Measurements from ENCODE around the gene SFSWAP. TPM values are rescaled to one million over a fixed set of nuclear protein-coding genes. Genes with fewer than 3 reads are reported as not detected.

Gene SFSWAP
- total RNA-seq, 1 experiment from 2014 or later = 48.1 TPM

DNA sequence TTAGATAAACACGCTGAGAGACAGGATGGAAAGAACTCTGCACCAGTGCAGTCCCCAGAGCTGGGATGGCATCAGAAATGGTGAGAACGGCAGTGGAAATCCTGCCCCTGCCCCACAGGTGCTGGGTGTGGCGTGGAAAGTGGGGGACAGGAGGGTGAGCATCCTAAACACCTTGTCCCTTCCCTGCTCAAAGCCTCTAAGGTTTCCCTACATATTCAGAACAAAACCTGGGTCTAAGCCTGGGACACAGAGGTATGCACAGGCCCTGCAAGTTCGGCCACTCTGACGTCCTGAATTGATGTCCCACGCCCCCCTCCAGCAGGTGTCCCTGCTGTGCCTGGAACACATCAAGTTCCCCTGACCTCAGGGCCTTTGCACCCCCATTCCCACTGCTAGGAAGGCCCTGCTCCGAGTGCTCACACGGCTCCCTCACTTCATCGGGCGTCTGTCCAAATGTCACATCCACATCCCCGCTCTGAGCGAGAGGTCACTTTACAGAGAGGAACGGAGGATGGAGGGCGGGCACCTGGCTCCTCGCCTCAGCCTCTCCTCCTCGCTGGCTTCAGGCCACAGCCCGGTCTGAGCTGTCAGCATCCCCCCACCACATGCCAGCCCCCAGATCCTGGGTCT lies 38.5 kb upstream of the SFSWAP start:
- Histone ChIP-seq H3K4me2 (ENCODE audit: insufficient read depth, insufficient read length, low read length) (no peak overlapping the region), H3K9ac (ENCODE audit: extremely low read depth, insufficient read length, low read length) (no peak overlapping the region), H3K27me3 (ENCODE audit: insufficient read depth, low read length) (no peaks in the 10 kb centered on the region; the same call in 1 of the 2 replicates), H3T11ph (ENCODE audit: low read length) (no peak overlapping the region), H4K20me1 (ENCODE audit: control insufficient read depth, insufficient read depth, insufficient read length) (no peaks in the 10 kb centered on the region), H2BK5ac (ENCODE audit: insufficient read length, low read length) (no peak overlapping the region), H2BK15ac (ENCODE audit: low read depth, low read length) (no peak overlapping the region), H2BK120ac (ENCODE audit: low read depth, low read length, poor library complexity, severe bottlenecking) (no peak overlapping the region), H2BK20ac (ENCODE audit: low read depth, low read length, poor library complexity, severe bottlenecking) (no peak overlapping the region), H3K9me3 (ENCODE audit: control insufficient read depth, low read depth, low read length) (no peaks in the 10 kb centered on the region), H3K79me2 (ENCODE audit: insufficient read depth, low read length) (no peaks in the 10 kb centered on the region), H3K27ac (ENCODE audit: insufficient read length, low read depth, low read length) (no peak overlapping the region), H3K56ac (ENCODE audit: insufficient read length, low read depth, low read length) (no peak overlapping the region), H2BK12ac (ENCODE audit: insufficient read length, low read depth, low read length) (no peak overlapping the region), H4K8ac (replicated peaks; ENCODE audit: insufficient read length, low read depth, low read length) (no peak overlapping the region), H3K18ac (ENCODE audit: insufficient read length, low read depth, low read length) (no peak overlapping the region), H2AFZ (ENCODE audit: low read length) (no peak overlapping the region), H4K5ac (ENCODE audit: insufficient read length, low read depth, low read length) (no peak overlapping the region), H3K4me1 (ENCODE audit: insufficient read depth, low read length) (no peaks in the 10 kb centered on the region), H3K79me1 (ENCODE audit: insufficient read depth, low read depth, low read length, poor library complexity, severe bottlenecking) (no peaks in the 10 kb centered on the region), H2AK5ac (ENCODE audit: insufficient read length, low read length) (no peak overlapping the region), H4K91ac (ENCODE audit: insufficient read length, low read depth, low read length) (no peak overlapping the region), H3K23ac (ENCODE audit: insufficient read length, low read depth, low read length) (no peak overlapping the region), H3K4ac (ENCODE audit: low read depth, low read length) (no peak overlapping the region), H3K23me2 (ENCODE audit: insufficient read length, low read depth, low read length, poor library complexity, severe bottlenecking) (no peaks in the 10 kb centered on the region), H3K14ac (ENCODE audit: insufficient read depth, low read length) (no peak overlapping the region)
- Mint-ChIP-seq H3K9me3 (peaks cover 11 to 14% of the 10 kb centered on the region in 2 experiments), H3K4me3 (no peak overlapping the region), H3K27me3 (ENCODE audit: low read depth) (peaks cover 4% of the 10 kb centered on the region), H3K36me3 (ENCODE audit: insufficient read depth in 1 of 3, low read depth in 3 of 3) (peaks cover 0 to 4% (median 3%) of the 10 kb centered on the region in 3 experiments; a peak in 3 of 7 replicates), H3K27ac (peak overlapping the region in 1 of 3 experiments; percentile 75; a peak in 3 of 7 replicates), H3K4me1 (0 out of 4 replicates have a peak, but pooled peaks cover 0 to 5% of the 10 kb centered on the region in 2 experiments)
- WGBS (ENCODE audit: extremely low coverage, insufficient read length, low lambda C conversion rate) = no CpG with 5 or more reads among the region's 17 CpGs
- TF ChIP-seq, protein P1, sequence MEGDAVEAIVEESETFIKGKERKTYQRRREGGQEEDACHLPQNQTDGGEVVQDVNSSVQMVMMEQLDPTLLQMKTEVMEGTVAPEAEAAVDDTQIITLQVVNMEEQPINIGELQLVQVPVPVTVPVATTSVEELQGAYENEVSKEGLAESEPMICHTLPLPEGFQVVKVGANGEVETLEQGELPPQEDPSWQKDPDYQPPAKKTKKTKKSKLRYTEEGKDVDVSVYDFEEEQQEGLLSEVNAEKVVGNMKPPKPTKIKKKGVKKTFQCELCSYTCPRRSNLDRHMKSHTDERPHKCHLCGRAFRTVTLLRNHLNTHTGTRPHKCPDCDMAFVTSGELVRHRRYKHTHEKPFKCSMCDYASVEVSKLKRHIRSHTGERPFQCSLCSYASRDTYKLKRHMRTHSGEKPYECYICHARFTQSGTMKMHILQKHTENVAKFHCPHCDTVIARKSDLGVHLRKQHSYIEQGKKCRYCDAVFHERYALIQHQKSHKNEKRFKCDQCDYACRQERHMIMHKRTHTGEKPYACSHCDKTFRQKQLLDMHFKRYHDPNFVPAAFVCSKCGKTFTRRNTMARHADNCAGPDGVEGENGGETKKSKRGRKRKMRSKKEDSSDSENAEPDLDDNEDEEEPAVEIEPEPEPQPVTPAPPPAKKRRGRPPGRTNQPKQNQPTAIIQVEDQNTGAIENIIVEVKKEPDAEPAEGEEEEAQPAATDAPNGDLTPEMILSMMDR (conservative IDR thresholded peaks at IDR 0.05) = no peak
- no peak for DNase-seq

All from H9 (cell line).